Karpas-422 (cell line): ENCODE data around the gene SINHCAF. TPM values are rescaled to one million over a fixed set of nuclear protein-coding genes. Genes with fewer than 3 reads are reported as not detected.

Source experiments
- DNase-seq: peaks from one replicate; pipeline ENCODE4 v3.0.0-alpha.2; 2015
- H2AFZ ChIP-seq: fragments of 200-600 bp; sonication (generic); 2 replicates; pipeline ENCODE4 v1.6.1; 2014; ENCODE audit warnings: antibody characterized with exemption, low read length, mixed read lengths
- H3K27ac ChIP-seq: fragments of 200-600 bp; sonication (generic); 2 replicates; pipeline ENCODE4 v1.5.1; 2014; ENCODE audit warnings: mild to moderate bottlenecking, low read length, moderate library complexity
- H3K27me3 ChIP-seq: fragments of 200-600 bp; sonication (generic); 2 replicates; pipeline ENCODE4 v1.6.1; 2014; ENCODE audit warnings: low read length, mixed read lengths
- H3K36me3 ChIP-seq: fragments of 200-600 bp; sonication (generic); 2 replicates; pipeline ENCODE4 v1.6.1; 2014; ENCODE audit warnings: low read length, mixed read lengths; ENCODE audit not compliant: insufficient read depth
- H3K4me1 ChIP-seq: fragments of 200-600 bp; sonication (generic); 2 replicates; pipeline ENCODE4 v1.6.1; 2014; ENCODE audit warnings: mild to moderate bottlenecking, low read length, mixed read lengths
- H3K4me2 ChIP-seq: fragments of 200-600 bp; sonication (generic); 2 replicates; pipeline ENCODE4 v1.6.1; 2014; ENCODE audit warnings: low read length, low read depth, mild to moderate bottlenecking; ENCODE audit not compliant: poor library complexity, severe bottlenecking
- H3K4me3 ChIP-seq: fragments of 200-600 bp; sonication (generic); 2 replicates; pipeline ENCODE4 v1.5.1; 2014; ENCODE audit warnings: mild to moderate bottlenecking, antibody characterized with exemption, low read length, mixed read lengths
- H3K79me2 ChIP-seq: fragments of 200-600 bp; sonication (generic); 2 replicates; pipeline ENCODE4 v1.6.1; 2014; ENCODE audit warnings: mild to moderate bottlenecking, low read length, mixed read lengths
- H3K9ac ChIP-seq: fragments of 200-600 bp; sonication (generic); 2 replicates; pipeline ENCODE4 v1.6.0; 2014; ENCODE audit warnings: low read length
- H3K9me2 ChIP-seq: fragments of 200-600 bp; sonication (generic), shearing (Covaris generic); replicated peaks from 2 replicates; pipeline ENCODE4 v1.6.0; 2014; ENCODE audit warnings: mild to moderate bottlenecking, low read length, moderate library complexity; ENCODE audit not compliant: insufficient read depth
- H3K9me3 ChIP-seq: fragments of 300-700, 200-600 bp; sonication (generic); 2 replicates; pipeline ENCODE4 v1.6.1; 2014; ENCODE audit warnings: low read length, mixed read lengths
- H4K20me1 ChIP-seq: fragments of 200-600 bp; sonication (generic); 2 replicates; pipeline ENCODE4 v1.6.1; 2014; ENCODE audit warnings: mild to moderate bottlenecking, antibody characterized with exemption, low read length, low read depth; ENCODE audit not compliant: insufficient read depth
- total RNA-seq: library from RNA; depleted of rRNA; stranded (reverse); fragments of >200 nt; shearing (Covaris generic); gene quantifications from 2 replicates; pipeline ENCODE4 v1.2.3, GENCODE V29; 2014; ENCODE audit warnings: low replicate concordance

SINHCAF gene
- total RNA-seq, 1 experiment from 2014 or later: 117 TPM

GRCh38 chr12:31297572-31298514 is 28.1 kb downstream of the SINHCAF start:
- Histone ChIP-seq H3K9me2 (no peaks in the 10 kb centered on the region), H3K4me1 (peaks cover 46% of the 10 kb centered on the region), H3K79me2 (peaks cover 96% of the 10 kb centered on the region), H3K9me3 (no peaks in the 10 kb centered on the region), H3K9ac (no peak overlapping the region), H3K27me3 (no peaks in the 10 kb centered on the region), H4K20me1 (peaks cover 27% of the 10 kb centered on the region), H3K27ac (peak overlapping the region; percentile 53; the same call in 1 of the 2 replicates), H2AFZ (no peak overlapping the region), H3K36me3 (peaks cover 70% of the 10 kb centered on the region), H3K4me3 (no peak overlapping the region), H3K4me2 (no peak overlapping the region)
- no peak for DNase-seq

GRCh38 chr12:31289441-31289840 is 36.5 kb downstream of the SINHCAF start:
- Histone ChIP-seq H3K4me3 (no peak overlapping the region), H3K79me2 (peaks cover 71% of the 10 kb centered on the region), H3K27me3 (no peaks in the 10 kb centered on the region), H3K9ac (no peak overlapping the region), H4K20me1 (peaks cover 26% of the 10 kb centered on the region), H3K9me3 (no peaks in the 10 kb centered on the region), H3K4me2 (no peak overlapping the region), H3K4me1 (no peaks in the 10 kb centered on the region), H3K27ac (no peak overlapping the region), H3K9me2 (no peaks in the 10 kb centered on the region), H2AFZ (no peak overlapping the region), H3K36me3 (peaks cover 71% of the 10 kb centered on the region)
- no peak for DNase-seq

- H3K36me3 ChIP-seq: peaks cover 67% of the 10 kb centered on the region
- no peaks in the 10 kb centered on the region for H3K4me1 ChIP-seq
- H3K27me3 ChIP-seq: no peaks in the 10 kb centered on the region
- H4K20me1 ChIP-seq: peaks cover 26% of the 10 kb centered on the region
- H3K9me3 ChIP-seq: no peaks in the 10 kb centered on the region
- no peak overlapping the region for H3K27ac ChIP-seq
- no peak overlapping the region for H3K4me2 ChIP-seq
- DNase-seq: no peak
- peaks cover 60% of the 10 kb centered on the region for H3K79me2 ChIP-seq
- H3K4me3 ChIP-seq: no peak overlapping the region
- no peaks in the 10 kb centered on the region for H3K9me2 ChIP-seq
- H3K9ac ChIP-seq: no peak overlapping the region
- H2AFZ ChIP-seq: no peak overlapping the region
Measured at GRCh38 chr12:31288381-31288780, 37.6 kb downstream of the SINHCAF start.

GRCh38 chr12:31280183-31280582 is 45.8 kb downstream of the SINHCAF start:
- Histone ChIP-seq H3K4me2 (no peak overlapping the region), H3K4me1 (no peaks in the 10 kb centered on the region), H3K9me3 (no peaks in the 10 kb centered on the region), H4K20me1 (no peaks in the 10 kb centered on the region; the same call in 1 of the 2 replicates), H3K36me3 (peaks cover 41% of the 10 kb centered on the region), H2AFZ (no peak overlapping the region), H3K4me3 (no peak overlapping the region), H3K9ac (no peak overlapping the region), H3K27me3 (no peaks in the 10 kb centered on the region), H3K79me2 (no peaks in the 10 kb centered on the region), H3K9me2 (no peaks in the 10 kb centered on the region), H3K27ac (no peak overlapping the region)
- no peak for DNase-seq

- Histone ChIP-seq H4K20me1 (peaks cover 1% of the 10 kb centered on the region), H3K27me3 (no peaks in the 10 kb centered on the region), H3K9me3 (no peaks in the 10 kb centered on the region), H3K4me2 (no peak overlapping the region), H3K9ac (no peak overlapping the region), H3K9me2 (no peaks in the 10 kb centered on the region), H3K79me2 (no peaks in the 10 kb centered on the region), H2AFZ (no peak overlapping the region), H3K27ac (no peak overlapping the region), H3K4me3 (no peak overlapping the region), H3K4me1 (no peaks in the 10 kb centered on the region), H3K36me3 (peaks cover 41% of the 10 kb centered on the region)
- DNase-seq: no peak
Measured at GRCh38 chr12:31279390-31279924, 46.5 kb downstream of the SINHCAF start.

GRCh38 chr12:31278832-31279231 is 47.1 kb downstream of the SINHCAF start:
- Histone ChIP-seq H3K4me3 (no peak overlapping the region), H2AFZ (no peak overlapping the region), H3K27ac (no peak overlapping the region), H3K9me3 (no peaks in the 10 kb centered on the region), H3K79me2 (no peaks in the 10 kb centered on the region), H3K9ac (no peak overlapping the region), H3K4me1 (no peaks in the 10 kb centered on the region), H3K36me3 (peaks cover 36% of the 10 kb centered on the region; the same call in 1 of the 2 replicates), H3K27me3 (no peaks in the 10 kb centered on the region), H4K20me1 (peaks cover 3% of the 10 kb centered on the region), H3K9me2 (no peaks in the 10 kb centered on the region), H3K4me2 (no peak overlapping the region)
- DNase-seq: no peak

GRCh38 chr12:31278424-31278823 is 47.5 kb downstream of the SINHCAF start:
- Histone ChIP-seq H2AFZ (no peak overlapping the region), H3K79me2 (no peaks in the 10 kb centered on the region), H3K4me3 (no peak overlapping the region), H3K27ac (no peak overlapping the region), H4K20me1 (peaks cover 3% of the 10 kb centered on the region), H3K4me2 (no peak overlapping the region), H3K4me1 (no peaks in the 10 kb centered on the region), H3K9ac (no peak overlapping the region), H3K27me3 (no peaks in the 10 kb centered on the region), H3K9me3 (no peaks in the 10 kb centered on the region), H3K36me3 (peaks cover 36% of the 10 kb centered on the region; the same call in 1 of the 2 replicates), H3K9me2 (no peaks in the 10 kb centered on the region)
- DNase-seq: no peak

GRCh38 chr12:31277081-31277480 is 48.9 kb downstream of the SINHCAF start:
- Histone ChIP-seq H3K4me3 (no peak overlapping the region), H3K9me2 (no peaks in the 10 kb centered on the region), H3K27ac (no peak overlapping the region), H2AFZ (no peak overlapping the region), H4K20me1 (peaks cover 3% of the 10 kb centered on the region), H3K79me2 (no peaks in the 10 kb centered on the region), H3K9me3 (no peaks in the 10 kb centered on the region), H3K27me3 (no peaks in the 10 kb centered on the region), H3K36me3 (peaks cover 36% of the 10 kb centered on the region; the same call in 1 of the 2 replicates), H3K4me2 (no peak overlapping the region), H3K4me1 (no peaks in the 10 kb centered on the region), H3K9ac (no peak overlapping the region)
- no peak for DNase-seq
